GM19238 (cell line): ENCODE results near the gene EZR.

Experiments used
- DNase-seq: peaks from one replicate; pipeline ENCODE4 v3.0.0; 2011; ENCODE audit warnings: low spot score; ENCODE audit not compliant: insufficient read length

The EZR gene

GRCh38 chr6:158778005-158778527 lies 41.1 kb downstream of the EZR start:
- DNase-seq: no peak

- DNase-seq: no peak
Observed at GRCh38 chr6:158777510-158777909, 41.7 kb downstream of the EZR start.

- no peak for DNase-seq
Observed at GRCh38 chr6:158776737-158777136, 42.4 kb downstream of the EZR start.

- no peak for DNase-seq
Observed at GRCh38 chr6:158775832-158776231, 43.3 kb downstream of the EZR start.

GRCh38 chr6:158774717-158775449 lies 44.3 kb downstream of the EZR start:
- no peak for DNase-seq

GRCh38 chr6:158773581-158774449 lies 45.4 kb downstream of the EZR start:
- DNase-seq: no peak

GRCh38 chr6:158772851-158773371 lies 46.3 kb downstream of the EZR start:
- DNase-seq: no peak

- no peak for DNase-seq
Observed at GRCh38 chr6:158772172-158772571, 47.0 kb downstream of the EZR start.

- no peak for DNase-seq
Observed at GRCh38 chr6:158771399-158772152, 47.6 kb downstream of the EZR start.

- DNase-seq: no peak
Observed at GRCh38 chr6:158770533-158771330, 48.4 kb downstream of the EZR start.

- no peak for DNase-seq
Observed at GRCh38 chr6:158769771-158770432, 49.3 kb downstream of the EZR start.

- no peak for DNase-seq
Observed at GRCh38 chr6:158769234-158769770, 49.9 kb downstream of the EZR start.

- DNase-seq: no peak
Observed at GRCh38 chr6:158768436-158768835, 50.7 kb downstream of the EZR start.

- DNase-seq: no peak
Observed at GRCh38 chr6:158767709-158768108, 51.5 kb downstream of the EZR start.

- DNase-seq: no peak
Observed at GRCh38 chr6:158766621-158767455, 52.3 kb downstream of the EZR start.

- DNase-seq: no peak
Observed at GRCh38 chr6:158765499-158766068, 53.6 kb downstream of the EZR start.

GRCh38 chr6:158764926-158765325 lies 54.2 kb downstream of the EZR start:
- no peak for DNase-seq

GRCh38 chr6:158764183-158764849 lies 54.9 kb downstream of the EZR start:
- DNase-seq: no peak
